ENCODE results near the gene RDH8. TPM values are rescaled to one million over a fixed set of nuclear protein-coding genes. Genes with fewer than 3 reads are reported as not detected.
"Not testable (repeated sequence)": the region's sequence is repeated elsewhere in the genome, so short reads cannot be mapped to it uniquely, and the experiment has no call there.

The RDH8 gene
- total RNA-seq, 1 donor from 2014 or later, result not detected

- no peak for TF ChIP-seq CTCF (IDR thresholded peaks at IDR 0.05)
- H3K4me3 ChIP-seq, result no peak overlapping the region
- no peaks in the 10 kb centered on the region for H3K36me3 ChIP-seq
- H3K9me3 ChIP-seq, result no peaks in the 10 kb centered on the region
- intact Hi-C loops (cut with DNase I), result no loop called here
- peaks cover 8% of the 10 kb centered on the region for H3K27me3 ChIP-seq
- DNase-seq (no peak), ATAC-seq (no peak)
- H3K4me1 ChIP-seq, result no peaks in the 10 kb centered on the region
- no peak overlapping the region for H3K27ac ChIP-seq
Measured at GRCh38 chr19:10018263-10018662, 5.0 kb downstream of the RDH8 start.

- no peak for TF ChIP-seq CTCF (IDR thresholded peaks at IDR 0.05)
- Histone ChIP-seq H3K4me1 (no peaks in the 10 kb centered on the region), H3K9me3 (no peaks in the 10 kb centered on the region), H3K36me3 (no peaks in the 10 kb centered on the region), H3K4me3 (no peak overlapping the region), H3K27me3 (peaks cover 6% of the 10 kb centered on the region), H3K27ac (no peak overlapping the region)
- intact Hi-C loops (cut with DNase I), result no loop called here
- no peak for DNase-seq
- no peak for ATAC-seq
Measured at GRCh38 chr19:10018786-10019185, 5.5 kb downstream of the RDH8 start.

- Histone ChIP-seq H3K4me1 (no peaks in the 10 kb centered on the region), H3K27me3 (peaks cover 6% of the 10 kb centered on the region), H3K4me3 (no peak overlapping the region), H3K27ac (no peak overlapping the region), H3K9me3 (no peaks in the 10 kb centered on the region), H3K36me3 (no peaks in the 10 kb centered on the region)
- TF ChIP-seq CTCF (IDR thresholded peaks at IDR 0.05), result no peak
- ATAC-seq (no peak), DNase-seq (no peak)
- intact Hi-C loops (cut with DNase I), result no loop called here
Measured at GRCh38 chr19:10019246-10019645, 6.0 kb downstream of the RDH8 start.

GRCh38 chr19:10020851-10021250, 7.6 kb downstream of the RDH8 start:
- Histone ChIP-seq H3K4me3 (no peak overlapping the region), H3K27ac (no peak overlapping the region), H3K36me3 (no peaks in the 10 kb centered on the region), H3K4me1 (no peaks in the 10 kb centered on the region), H3K27me3 (peaks cover 6% of the 10 kb centered on the region), H3K9me3 (no peaks in the 10 kb centered on the region)
- ATAC-seq, result no peak
- no peak for DNase-seq
- intact Hi-C loops (cut with DNase I), result no loop called here
- no peak for TF ChIP-seq CTCF (IDR thresholded peaks at IDR 0.05)

GRCh38 chr19:10021446-10021845, 8.2 kb downstream of the RDH8 start:
- Histone ChIP-seq H3K4me1 (no peaks in the 10 kb centered on the region), H3K4me3 (no peak overlapping the region), H3K9me3 (no peaks in the 10 kb centered on the region), H3K27me3 (peaks cover 6% of the 10 kb centered on the region), H3K27ac (no peak overlapping the region), H3K36me3 (no peaks in the 10 kb centered on the region)
- TF ChIP-seq CTCF (IDR thresholded peaks at IDR 0.05), result no peak
- DNase-seq (no peak), ATAC-seq (no peak)
- intact Hi-C loops (cut with DNase I), result no loop called here

- H3K27ac ChIP-seq, result no peak overlapping the region
- H3K36me3 ChIP-seq, result no peaks in the 10 kb centered on the region
- H3K9me3 ChIP-seq, result no peaks in the 10 kb centered on the region
- no peak for DNase-seq
- no peak for ATAC-seq
- H3K4me1 ChIP-seq, result no peaks in the 10 kb centered on the region
- H3K27me3 ChIP-seq, result peaks cover 6% of the 10 kb centered on the region
- no peak for TF ChIP-seq CTCF (IDR thresholded peaks at IDR 0.05)
- intact Hi-C loops (cut with DNase I), result no loop called here
- H3K4me3 ChIP-seq, result no peak overlapping the region
Measured at GRCh38 chr19:10021863-10022262, 8.6 kb downstream of the RDH8 start.

- H3K4me3 ChIP-seq; DNase-seq; ATAC-seq; H3K9me3 ChIP-seq; H3K36me3 ChIP-seq; H3K27me3 ChIP-seq; H3K27ac ChIP-seq; H3K4me1 ChIP-seq; intact Hi-C loops (cut with DNase I): not testable (repeated sequence)
Measured at GRCh38 chr19:10023096-10023495, 9.8 kb downstream of the RDH8 start.
